ENCODE data around the gene TFDP2.
"Not testable (repeated sequence)": the region's sequence is repeated elsewhere in the genome, so short reads cannot be mapped to it uniquely, and the experiment has no call there.

TFDP2 gene

GRCh38 chr3:141920701-141921100, 228.6 kb downstream of the TFDP2 start:
- DNase-seq, result no peak

GRCh38 chr3:141915766-141916165, 233.6 kb downstream of the TFDP2 start:
- no peak for DNase-seq

- DNase-seq, result no peak
Measured at GRCh38 chr3:141915016-141915415, 234.3 kb downstream of the TFDP2 start.

DNA sequence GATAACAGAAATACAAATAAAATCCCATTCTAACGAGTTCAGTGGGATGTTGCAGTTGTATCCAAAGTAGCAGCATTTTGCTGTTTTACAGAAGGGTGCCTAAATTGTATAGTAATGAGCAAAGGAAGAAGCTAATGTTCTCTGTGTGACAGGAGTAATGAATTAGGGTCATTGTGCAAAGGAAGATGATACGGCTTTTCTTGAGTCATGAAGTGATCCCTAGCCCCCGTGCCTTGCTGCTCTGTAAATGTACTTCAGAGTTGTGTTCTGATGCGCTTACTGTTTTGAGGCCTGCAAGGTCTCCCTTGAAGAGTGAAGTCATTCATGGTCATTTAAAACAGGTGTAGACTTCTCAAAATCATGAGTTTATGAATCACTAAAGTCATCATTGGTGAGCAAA, 235.0 kb downstream of the TFDP2 start:
- DNase-seq, result no peak

DNA sequence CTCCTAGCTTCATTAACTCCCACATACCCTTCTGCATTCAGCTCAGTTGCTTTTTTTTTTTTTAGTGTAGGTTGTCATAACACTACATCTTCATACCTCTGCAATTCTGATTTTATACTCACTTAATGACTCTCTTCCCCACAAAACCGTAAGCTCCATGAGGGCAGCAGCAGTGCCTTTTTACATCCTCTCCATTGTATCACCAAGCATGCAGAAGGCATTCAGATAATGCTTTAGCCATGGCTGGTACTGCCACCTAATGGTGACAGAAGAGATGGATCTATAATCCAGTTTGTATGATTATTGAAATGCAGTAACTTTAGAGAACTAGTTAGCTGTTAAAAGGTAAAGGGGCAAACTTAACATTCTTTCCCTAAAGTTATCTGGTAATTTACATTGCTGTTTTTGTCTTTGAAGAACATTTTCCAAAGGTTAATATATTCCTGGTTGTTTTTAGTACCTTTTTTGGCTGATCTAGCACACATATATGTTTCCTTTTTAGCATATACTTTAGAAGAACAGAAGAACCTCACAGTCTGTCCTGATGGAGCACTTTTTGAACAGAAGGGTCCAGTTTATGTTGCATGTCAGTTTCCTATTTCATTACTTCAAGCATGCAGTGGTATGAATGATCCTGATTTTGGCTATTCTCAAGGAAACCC, 236.1 kb downstream of the TFDP2 start:
- peak; percentile 17 for DNase-seq

DNA sequence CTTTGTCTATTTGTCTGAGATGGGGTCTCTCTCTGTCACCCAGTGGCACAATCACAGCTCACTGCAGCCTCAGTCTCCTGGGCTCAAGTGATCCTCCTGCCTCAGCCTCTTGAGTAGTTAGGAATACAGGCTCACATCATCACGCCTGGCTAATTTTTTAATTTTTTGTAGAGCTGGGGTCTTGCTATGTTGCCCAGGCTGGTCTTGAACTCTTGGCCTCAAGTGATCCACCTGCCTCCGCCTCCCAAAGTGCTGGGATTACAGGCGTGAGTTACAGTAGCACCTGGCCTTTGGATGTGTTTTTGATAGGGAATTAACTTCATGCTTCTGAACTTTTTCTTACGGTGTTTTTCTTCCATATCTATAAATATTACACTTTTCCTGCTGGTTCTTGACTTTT, 239.4 kb downstream of the TFDP2 start:
- DNase-seq, result not testable (repeated sequence)

- no peak for DNase-seq
Measured at GRCh38 chr3:141909408-141909807, 239.9 kb downstream of the TFDP2 start.

GRCh38 chr3:141905129-141905528, 244.2 kb downstream of the TFDP2 start:
- no peak for DNase-seq

GRCh38 chr3:141904203-141904602, 245.1 kb downstream of the TFDP2 start:
- DNase-seq, result no peak

DNA sequence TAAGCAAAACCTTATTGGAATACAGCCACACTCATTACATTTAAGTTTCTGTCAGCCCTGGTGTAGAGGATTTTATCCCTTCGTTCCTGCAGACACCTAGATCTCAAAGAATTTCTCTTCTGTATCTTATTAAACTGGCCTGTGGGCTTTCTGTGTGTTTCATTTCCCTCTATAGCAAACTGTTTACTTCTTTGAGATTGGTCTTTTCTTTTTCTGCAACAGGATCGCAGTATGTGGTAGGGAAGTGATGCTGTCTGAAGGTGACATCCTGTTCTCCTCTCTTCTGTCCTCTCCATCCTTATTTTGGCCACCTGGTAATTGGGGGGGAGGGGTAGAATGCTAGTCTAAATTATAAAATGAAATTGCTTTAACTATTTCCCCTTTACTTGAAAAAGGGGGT, 247.4 kb downstream of the TFDP2 start:
- no peak for DNase-seq

GRCh38 chr3:141900343-141900742, 249.0 kb downstream of the TFDP2 start:
- no peak for DNase-seq

- no peak for DNase-seq
Measured at GRCh38 chr3:141898908-141899307, 250.4 kb downstream of the TFDP2 start.

DNA sequence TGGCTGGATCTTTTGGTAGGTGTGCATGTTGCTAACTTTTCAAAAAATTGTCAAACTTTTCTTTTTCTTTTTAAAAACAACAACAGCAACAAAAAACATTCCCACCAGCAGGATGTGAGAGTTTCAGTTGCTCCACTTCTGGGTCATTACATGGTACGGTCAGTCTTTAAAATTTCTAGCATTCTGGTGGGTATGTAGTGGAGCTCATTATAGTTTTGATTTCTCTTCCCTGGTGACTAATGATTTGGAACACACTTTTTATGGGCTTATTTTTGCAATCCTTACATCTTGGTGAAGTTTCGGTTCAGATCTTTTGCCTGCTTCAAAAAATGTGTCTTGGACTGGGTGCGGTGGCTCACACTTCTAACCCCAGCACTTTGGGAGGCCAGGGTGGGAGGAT, 253.6 kb downstream of the TFDP2 start:
- DNase-seq, result no peak

- no peak for DNase-seq
Measured at GRCh38 chr3:141894524-141895176, 254.7 kb downstream of the TFDP2 start.

Data from NCI-H345 (cell line).